ENCODE data around the gene OSBPL10.

- peak; percentile 37 for TF ChIP-seq CTCF (IDR thresholded peaks at IDR 0.05; ENCODE audit: low read depth, low read length)
- TF ChIP-seq EZH2phosphoT487 (IDR thresholded peaks at IDR 0.05; ENCODE audit: low read depth), result no peak
These were observed 281.6 kb downstream of the OSBPL10 start for GRCh38 chr3:31699309-31699953.
